Calu3 (cell line): Measurements from ENCODE around the gene KDM1A. TPM values are rescaled to one million over a fixed set of nuclear protein-coding genes. Genes with fewer than 3 reads are reported as not detected.

Experiments
- BruUV-seq: library from RNA; stranded (reverse); fragments of 400-500 nt; replicated peaks from 2 replicates; lab custom pipeline; 2021; lab: Mats Ljungman, UMichigan
- CTCF ChIA-PET: fragments of 300-600 bp; sonication (Branson Sonifier 250); formaldehyde crosslinking; loops from one replicate; lab custom pipeline; 2022; ENCODE audit warnings: antibody characterized with exemption; lab: Charles Lee
- DNase-seq: peaks from one replicate; pipeline ENCODE4 v3.0.0; 2022
- H3K27ac Mint-ChIP-seq: one replicate; pipeline ENCODE4 v1.8.0; 2022; ENCODE audit warnings: mixed read lengths; ENCODE audit not compliant: unreplicated experiment
- H3K27me3 Mint-ChIP-seq: one replicate; pipeline ENCODE4 v1.8.0; 2022; ENCODE audit warnings: mixed read lengths; ENCODE audit not compliant: unreplicated experiment
- H3K36me3 Mint-ChIP-seq: one replicate; pipeline ENCODE4 v1.8.0; 2022; ENCODE audit warnings: mild to moderate bottlenecking, moderate library complexity, mixed read lengths; ENCODE audit not compliant: insufficient read depth, unreplicated experiment
- H3K4me1 Mint-ChIP-seq: one replicate; pipeline ENCODE4 v1.8.0; 2022; ENCODE audit warnings: mild to moderate bottlenecking, low read depth, mixed read lengths; ENCODE audit not compliant: unreplicated experiment
- H3K4me3 Mint-ChIP-seq: one replicate; pipeline ENCODE4 v1.8.0; 2022; ENCODE audit warnings: mild to moderate bottlenecking, low read depth, moderate library complexity, mixed read lengths; ENCODE audit not compliant: unreplicated experiment
- H3K9me3 Mint-ChIP-seq: one replicate; pipeline ENCODE4 v1.8.0; 2022; ENCODE audit warnings: low read depth, mixed read lengths; ENCODE audit not compliant: unreplicated experiment
- intact Hi-C: fragments of 100-400 bp; cut with micrococcal nuclease; formaldehyde crosslinking; loops from one replicate; pipeline ENCODE4 v1.10.0; 2022; ENCODE audit not compliant: unreplicated experiment
- total RNA-seq: library from RNA; stranded (reverse); gene quantifications from 2 replicates; pipeline ENCODE4 v1.2.3, GENCODE V29; 2022
- TF ChIP-seq, protein P1 (sequence below): fragments of 200-600 bp; IDR thresholded peaks from one replicate; pipeline ENCODE4 v1.8.0; 2022; ENCODE audit warnings: antibody characterized with exemption; ENCODE audit not compliant: unreplicated experiment

Gene KDM1A
- total RNA-seq, 1 experiment from 2014 or later: 67.8 TPM

GRCh38 chr1:23120383-23120782 is 101.1 kb downstream of the KDM1A start:
- H3K36me3 Mint-ChIP-seq: no peaks in the 10 kb centered on the region
- DNase-seq: no peak
- no TSS peak for BruUV-seq
- no peak overlapping the region for H3K27ac Mint-ChIP-seq
- H3K27me3 Mint-ChIP-seq: no peaks in the 10 kb centered on the region
- H3K4me1 Mint-ChIP-seq: peaks cover 22% of the 10 kb centered on the region
- CTCF ChIA-PET: no interaction called here
- H3K4me3 Mint-ChIP-seq: no peak overlapping the region
- H3K9me3 Mint-ChIP-seq: no peaks in the 10 kb centered on the region
- TF ChIP-seq, protein P1, sequence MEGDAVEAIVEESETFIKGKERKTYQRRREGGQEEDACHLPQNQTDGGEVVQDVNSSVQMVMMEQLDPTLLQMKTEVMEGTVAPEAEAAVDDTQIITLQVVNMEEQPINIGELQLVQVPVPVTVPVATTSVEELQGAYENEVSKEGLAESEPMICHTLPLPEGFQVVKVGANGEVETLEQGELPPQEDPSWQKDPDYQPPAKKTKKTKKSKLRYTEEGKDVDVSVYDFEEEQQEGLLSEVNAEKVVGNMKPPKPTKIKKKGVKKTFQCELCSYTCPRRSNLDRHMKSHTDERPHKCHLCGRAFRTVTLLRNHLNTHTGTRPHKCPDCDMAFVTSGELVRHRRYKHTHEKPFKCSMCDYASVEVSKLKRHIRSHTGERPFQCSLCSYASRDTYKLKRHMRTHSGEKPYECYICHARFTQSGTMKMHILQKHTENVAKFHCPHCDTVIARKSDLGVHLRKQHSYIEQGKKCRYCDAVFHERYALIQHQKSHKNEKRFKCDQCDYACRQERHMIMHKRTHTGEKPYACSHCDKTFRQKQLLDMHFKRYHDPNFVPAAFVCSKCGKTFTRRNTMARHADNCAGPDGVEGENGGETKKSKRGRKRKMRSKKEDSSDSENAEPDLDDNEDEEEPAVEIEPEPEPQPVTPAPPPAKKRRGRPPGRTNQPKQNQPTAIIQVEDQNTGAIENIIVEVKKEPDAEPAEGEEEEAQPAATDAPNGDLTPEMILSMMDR: no peak
- intact Hi-C loops: no loop called here

DNA sequence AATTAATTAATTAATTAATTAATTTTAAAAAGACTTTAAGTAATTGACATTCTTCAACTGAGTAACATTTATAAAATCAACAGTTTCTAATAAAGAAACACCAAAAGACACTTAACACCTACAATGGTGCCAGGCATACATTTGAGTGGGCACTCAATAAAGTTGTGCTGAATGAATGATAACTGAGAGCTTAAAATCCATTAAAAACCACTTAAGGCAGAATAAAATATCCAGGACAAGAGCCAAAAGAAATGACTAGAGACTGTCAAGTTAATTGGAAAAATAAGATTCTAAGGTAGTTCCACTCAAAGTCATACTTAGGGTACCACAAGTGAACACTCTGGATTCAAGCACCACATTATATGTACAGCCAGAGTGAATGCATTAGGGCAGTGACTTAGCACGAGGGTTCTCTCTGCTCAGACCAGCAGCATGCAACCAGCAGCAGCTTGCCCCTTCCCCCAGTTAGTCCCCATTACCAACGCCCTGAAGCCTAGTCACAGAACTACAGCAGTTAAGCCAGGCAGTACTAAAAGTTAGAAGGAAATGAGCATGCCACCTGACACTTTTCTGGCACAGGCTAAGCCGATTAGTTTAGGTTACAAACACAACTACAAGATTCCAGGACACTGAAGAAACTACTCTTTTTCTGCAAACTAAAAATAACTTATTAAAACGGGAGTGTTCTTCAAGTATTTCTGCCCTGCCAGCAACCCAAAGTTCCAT is 102.9 kb downstream of the KDM1A start:
- Mint-ChIP-seq H3K36me3 (no peaks in the 10 kb centered on the region), H3K4me1 (peaks cover 22% of the 10 kb centered on the region), H3K27me3 (no peaks in the 10 kb centered on the region), H3K27ac (no peak overlapping the region), H3K9me3 (no peaks in the 10 kb centered on the region), H3K4me3 (no peak overlapping the region)
- CTCF ChIA-PET: interaction anchor here (1.3 kb wide), 1 partner anchor 62 kb away, joined by 4 read pairs; no protein-coding TSS in a partner anchor
- TF ChIP-seq, protein P1: no peak
- no peak for DNase-seq
- no TSS peak for BruUV-seq
- intact Hi-C loops: no loop called here

- intact Hi-C loops: no loop called here
- peaks cover 22% of the 10 kb centered on the region for H3K4me1 Mint-ChIP-seq
- no TSS peak for BruUV-seq
- no peaks in the 10 kb centered on the region for H3K27me3 Mint-ChIP-seq
- TF ChIP-seq, protein P1: no peak
- CTCF ChIA-PET: interaction anchor here (0.7 to 1.3 kb wide), 3 partner anchors 62 to 417 kb away, joined by 4 to 6 read pairs (median 4); no protein-coding TSS in a partner anchor
- H3K9me3 Mint-ChIP-seq: no peaks in the 10 kb centered on the region
- no peak for DNase-seq
- H3K4me3 Mint-ChIP-seq: no peak overlapping the region
- H3K27ac Mint-ChIP-seq: no peak overlapping the region
- no peaks in the 10 kb centered on the region for H3K36me3 Mint-ChIP-seq
Observed at GRCh38 chr1:23122796-23123195, 103.5 kb downstream of the KDM1A start.

DNA sequence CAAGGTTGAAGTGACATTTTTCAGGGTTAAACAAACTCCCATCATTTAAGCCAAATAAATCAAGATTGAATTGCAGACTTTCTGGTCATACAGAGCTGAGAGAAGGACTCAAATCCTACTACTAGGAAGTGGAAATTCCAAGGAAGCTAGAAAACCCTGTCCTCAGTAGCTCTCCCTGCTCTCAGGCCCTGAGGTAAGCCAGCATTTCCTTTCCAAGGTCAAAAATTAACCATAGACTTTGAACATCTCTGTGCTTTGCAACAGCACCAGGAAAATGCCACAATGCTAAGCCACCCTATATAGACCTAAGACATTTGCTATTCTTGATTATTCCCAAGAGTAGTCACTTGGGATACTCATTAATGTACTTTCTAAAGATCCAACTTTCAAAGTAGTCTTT is 104.3 kb downstream of the KDM1A start:
- CTCF ChIA-PET: interaction anchor here (0.7 to 1.3 kb wide), 4 partner anchors 61 to 416 kb away, joined by 4 to 10 read pairs (median 5); partner anchors contain the start of gene HNRNPR
- Mint-ChIP-seq H3K27ac (no peak overlapping the region), H3K4me1 (peaks cover 22% of the 10 kb centered on the region), H3K36me3 (no peaks in the 10 kb centered on the region), H3K4me3 (no peak overlapping the region), H3K9me3 (no peaks in the 10 kb centered on the region), H3K27me3 (no peaks in the 10 kb centered on the region)
- DNase-seq: no peak
- no TSS peak for BruUV-seq
- intact Hi-C loops: no loop called here
- TF ChIP-seq, protein P1: no peak
